Breast epithelium (tissue), 3 donors: ENCODE data around the gene SAP25.

Experiments
- CTCF ChIP-seq, 3 donors: fragments of 450-650 bp; IDR thresholded peaks; one replicate each; pipeline ENCODE4 v1.5.1; 2016 to 2017; ENCODE audit warnings: antibody characterized with exemption in 3 of 3, mild to moderate bottlenecking in 3 of 3, moderate library complexity in 3 of 3
- POLR2A ChIP-seq: fragments of 450-650 bp; IDR thresholded peaks from one replicate; pipeline ENCODE4 v1.6.1; 2016; ENCODE audit warnings: antibody characterized with exemption, mild to moderate bottlenecking, moderate library complexity
- POLR2AphosphoS5 ChIP-seq, 3 donors: sonication (generic); formaldehyde crosslinking; IDR thresholded peaks; one replicate each; pipeline ENCODE4 v1.6.1; 2017; ENCODE audit warnings: antibody characterized with exemption in 3 of 3

GRCh38 chr7:100545360-100546128 lies 28.2 kb downstream of the SAP25 start:
- TF ChIP-seq CTCF (IDR thresholded peaks at IDR 0.05) (peak in 2 of 3 donors; percentile 16 to 17), POLR2A (no peak), POLR2AphosphoS5 (IDR thresholded peaks at IDR 0.05) (no peak)
